GM21528 (cell line): ENCODE measurements around the gene LCN12.

Experiments used
- ATAC-seq: cut with Tn5 transposase; IDR thresholded peaks from one replicate; pipeline ENCODE4 v1.9.1; 2021; ENCODE audit warnings: mild to moderate bottlenecking, moderate library complexity; ENCODE audit not compliant: unreplicated experiment, low FRiP score

LCN12 gene

DNA sequence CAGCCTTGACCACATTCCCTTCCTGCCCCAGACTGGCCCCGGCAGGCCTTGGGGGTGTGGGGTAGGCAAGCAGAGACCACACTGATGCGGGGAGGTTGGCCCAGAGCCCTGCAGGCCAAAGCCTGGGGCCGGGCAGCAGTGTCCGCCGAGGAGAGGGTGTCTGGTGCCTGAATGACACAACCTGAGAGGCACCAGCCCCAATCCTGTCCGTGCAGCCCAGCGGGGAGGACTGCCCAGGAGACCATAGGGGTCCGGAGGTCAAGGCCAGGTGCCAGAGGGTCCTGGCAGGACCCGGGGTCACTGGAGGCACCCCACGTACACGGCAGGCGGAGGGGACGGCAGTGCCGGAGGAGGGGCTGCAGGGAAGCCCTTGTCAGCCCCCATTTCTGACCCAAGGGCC, 19.7 kb downstream of the LCN12 start:
- no peak for ATAC-seq

GRCh38 chr9:136972335-136972734, 20.3 kb downstream of the LCN12 start:
- ATAC-seq, result no peak

GRCh38 chr9:136972743-136973142, 20.7 kb downstream of the LCN12 start:
- ATAC-seq, result no peak

DNA sequence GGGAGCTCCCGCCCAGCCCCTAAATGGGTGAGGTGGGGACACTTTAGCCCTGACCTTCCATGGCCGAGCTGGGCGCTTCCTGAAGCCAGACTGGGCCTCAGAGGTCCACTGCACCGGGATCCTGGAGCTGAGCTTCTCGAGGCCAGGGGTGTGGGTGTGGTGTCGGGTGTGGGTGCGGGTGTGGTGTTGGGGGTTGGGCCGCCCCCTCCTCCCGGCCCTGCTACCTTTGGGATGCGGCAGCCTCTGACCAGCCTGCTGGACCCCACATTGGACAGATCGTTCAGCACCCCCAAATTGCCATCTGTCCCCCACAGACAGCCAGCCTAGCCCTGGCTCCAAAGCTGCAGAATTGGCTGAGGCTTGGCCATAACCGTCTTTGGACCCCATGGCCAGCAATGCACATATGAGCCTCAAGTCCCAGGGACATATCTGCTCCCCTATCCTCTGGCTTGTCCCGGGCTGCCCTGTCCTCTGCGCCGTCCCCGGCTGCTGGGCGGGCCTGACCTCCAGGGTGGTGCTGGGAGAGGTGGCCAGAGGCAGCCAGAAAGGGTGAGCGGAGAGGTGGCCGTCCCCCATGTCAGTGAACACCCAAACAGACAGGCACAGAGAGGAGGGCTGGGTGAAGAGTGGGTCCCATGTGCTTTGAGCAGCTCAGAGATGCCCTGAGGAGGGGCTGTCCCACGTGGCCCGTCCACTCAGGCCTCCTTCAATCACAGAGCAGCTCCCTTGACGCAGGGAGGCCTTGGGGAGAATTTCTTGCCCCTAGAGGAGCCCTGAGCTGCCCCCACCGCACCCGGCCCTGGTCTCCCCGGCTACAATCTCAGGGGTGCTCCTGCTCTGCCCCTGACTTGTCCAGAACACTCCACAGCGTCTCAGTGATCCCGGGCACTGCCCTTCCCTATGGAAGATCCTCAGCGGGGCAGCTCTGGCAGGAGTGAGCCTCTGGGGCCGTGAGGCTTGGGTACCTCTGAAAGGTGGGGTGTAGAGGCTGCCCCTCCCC, 21.8 kb downstream of the LCN12 start:
- no peak for ATAC-seq

GRCh38 chr9:136974817-136975535, 22.9 kb downstream of the LCN12 start:
- no peak for ATAC-seq

GRCh38 chr9:136975644-136976043, 23.6 kb downstream of the LCN12 start:
- ATAC-seq, result no peak

- no peak for ATAC-seq
Measured at GRCh38 chr9:136977223-136977622, 25.1 kb downstream of the LCN12 start, which contains the start of gene PTGDS. Gene PTGDS, plus strand, starts transcription at chr9:136977504. Its CDS starts 75 bp downstream, at chr9:136977579.

- no peak for ATAC-seq
Measured at GRCh38 chr9:136977649-136978072, 25.6 kb downstream of the LCN12 start.

- no peak for ATAC-seq
Measured at GRCh38 chr9:136978073-136978864, 26.2 kb downstream of the LCN12 start.

DNA sequence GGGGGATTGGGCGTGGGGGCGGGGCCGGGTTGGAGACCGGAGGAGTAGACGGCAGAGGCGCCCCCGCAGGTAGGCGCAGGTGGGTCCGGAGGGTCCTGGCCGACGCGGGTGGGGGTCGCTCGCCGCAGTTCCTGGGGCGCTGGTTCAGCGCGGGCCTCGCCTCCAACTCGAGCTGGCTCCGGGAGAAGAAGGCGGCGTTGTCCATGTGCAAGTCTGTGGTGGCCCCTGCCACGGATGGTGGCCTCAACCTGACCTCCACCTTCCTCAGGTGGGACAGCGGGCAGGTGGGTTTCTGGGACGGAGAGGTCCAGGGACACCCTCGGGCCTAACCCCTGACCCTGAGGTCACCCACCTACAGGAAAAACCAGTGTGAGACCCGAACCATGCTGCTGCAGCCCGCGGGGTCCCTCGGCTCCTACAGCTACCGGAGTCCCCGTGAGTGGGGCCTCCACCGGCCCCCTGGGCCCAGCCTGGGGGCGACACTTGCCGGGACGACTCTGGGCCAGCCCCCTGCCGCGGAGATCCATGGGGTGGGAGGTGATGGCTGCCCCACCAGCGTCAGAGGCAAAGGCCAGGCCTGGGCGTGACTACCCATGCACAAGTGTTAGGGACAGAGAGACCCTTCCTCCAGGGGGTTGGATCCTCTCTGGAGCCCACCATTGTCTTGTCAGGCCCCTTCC, 26.9 kb downstream of the LCN12 start:
- ATAC-seq, result no peak

DNA sequence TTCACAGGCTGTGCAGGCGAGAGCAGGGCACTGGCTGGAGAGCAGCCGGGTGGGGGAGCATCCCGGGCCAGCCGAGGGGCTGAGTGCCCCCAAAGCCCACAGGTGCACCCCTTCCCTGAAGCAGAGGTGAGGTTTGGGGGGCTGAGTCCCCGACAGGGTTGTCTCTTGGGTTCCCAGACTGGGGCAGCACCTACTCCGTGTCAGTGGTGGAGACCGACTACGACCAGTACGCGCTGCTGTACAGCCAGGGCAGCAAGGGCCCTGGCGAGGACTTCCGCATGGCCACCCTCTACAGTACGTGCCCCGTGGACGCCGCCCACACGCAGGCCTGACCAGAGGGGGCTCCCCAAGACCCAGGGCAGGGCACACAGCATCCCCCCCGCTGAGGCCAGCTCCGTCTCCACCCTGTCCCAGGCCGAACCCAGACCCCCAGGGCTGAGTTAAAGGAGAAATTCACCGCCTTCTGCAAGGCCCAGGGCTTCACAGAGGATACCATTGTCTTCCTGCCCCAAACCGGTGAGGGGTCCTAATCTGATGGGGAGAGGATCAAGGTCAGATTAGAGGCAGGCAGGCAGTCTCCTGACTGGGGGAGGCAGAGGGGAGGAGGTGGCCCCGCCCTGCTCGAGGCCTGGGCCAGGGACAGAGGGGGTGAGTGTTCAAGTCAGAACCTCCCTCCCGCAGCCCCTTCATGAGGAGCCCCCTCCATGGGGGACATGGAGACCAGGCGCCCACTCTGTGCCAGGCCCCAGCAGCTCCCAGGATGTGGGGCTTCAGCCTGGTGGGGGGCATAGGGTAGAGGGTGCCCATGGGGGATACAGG, 27.9 kb downstream of the LCN12 start:
- no peak for ATAC-seq

DNA sequence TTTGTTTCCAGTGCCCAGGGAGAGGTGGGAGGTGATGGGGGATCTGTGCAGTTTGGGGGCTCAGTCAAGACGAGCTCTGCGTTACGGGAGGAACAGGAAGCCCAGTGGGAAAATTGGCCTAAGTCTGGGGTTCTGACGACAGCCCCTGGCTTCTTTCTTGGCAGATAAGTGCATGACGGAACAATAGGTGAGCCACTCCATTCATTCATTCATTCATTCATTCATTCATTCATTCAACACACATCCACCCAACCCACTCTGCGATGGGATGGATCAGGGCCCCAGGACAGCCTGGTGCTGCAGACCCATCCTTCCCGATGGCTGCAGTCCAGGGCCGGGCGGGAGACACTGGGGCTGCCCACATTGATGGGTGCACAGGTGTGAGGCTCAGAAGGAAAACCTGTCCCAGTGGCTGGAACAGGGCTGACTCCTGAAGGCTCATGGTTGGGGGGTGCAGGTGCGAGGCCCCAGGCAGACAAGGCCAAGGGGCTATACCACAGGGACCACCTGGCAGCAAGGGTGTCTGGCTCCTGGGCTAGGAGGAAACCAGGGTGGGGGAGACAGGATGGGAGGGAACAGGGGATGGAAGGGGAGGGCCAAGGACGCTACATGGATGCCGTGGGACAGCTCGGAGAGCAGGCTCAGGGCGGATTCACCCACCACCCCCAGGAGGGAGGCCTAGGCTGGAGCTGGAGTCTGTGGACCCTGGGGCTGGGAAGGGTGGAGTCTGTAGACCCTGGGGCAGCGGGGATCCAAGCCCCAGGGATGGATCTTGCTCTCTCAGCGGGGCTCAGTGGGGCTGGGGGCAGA, 28.8 kb downstream of the LCN12 start:
- no peak for ATAC-seq

DNA sequence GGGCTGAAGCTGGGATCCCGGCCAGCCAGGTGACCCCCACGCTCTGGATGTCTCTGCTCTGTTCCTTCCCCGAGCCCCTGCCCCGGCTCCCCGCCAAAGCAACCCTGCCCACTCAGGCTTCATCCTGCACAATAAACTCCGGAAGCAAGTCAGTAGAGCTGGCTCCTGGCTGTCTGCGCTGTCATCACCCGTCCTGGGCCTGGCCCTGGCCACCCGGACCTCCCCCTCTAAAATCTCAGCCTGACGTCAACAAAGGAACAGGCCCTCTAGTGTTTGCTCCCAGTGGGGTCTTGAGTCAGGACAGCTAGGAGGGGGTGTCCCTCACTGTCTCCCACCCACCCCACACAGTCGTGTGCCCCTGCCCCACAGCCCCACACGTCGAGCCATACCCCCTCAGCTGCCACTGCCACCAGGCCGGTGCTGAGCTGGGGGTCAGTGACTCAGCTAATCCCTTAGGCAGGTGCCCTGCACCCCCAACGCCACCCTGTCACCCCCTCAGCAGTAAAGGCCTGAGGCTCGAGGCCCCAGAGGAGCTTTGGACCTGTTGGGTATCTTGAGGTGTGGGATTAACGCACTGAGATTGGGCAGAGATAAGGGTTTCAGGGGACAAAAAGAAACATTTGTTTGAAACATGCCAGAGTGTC, 29.6 kb downstream of the LCN12 start:
- no peak for ATAC-seq

- ATAC-seq, result no peak
Measured at GRCh38 chr9:136982232-136983051, 30.4 kb downstream of the LCN12 start, which contains the start of gene LCNL1. Gene LCNL1, plus strand, starts transcription at chr9:136982993. Its CDS starts 594 bp downstream, at chr9:136983587.

- no peak for ATAC-seq
Measured at GRCh38 chr9:136983167-136983566, 31.1 kb downstream of the LCN12 start.

DNA sequence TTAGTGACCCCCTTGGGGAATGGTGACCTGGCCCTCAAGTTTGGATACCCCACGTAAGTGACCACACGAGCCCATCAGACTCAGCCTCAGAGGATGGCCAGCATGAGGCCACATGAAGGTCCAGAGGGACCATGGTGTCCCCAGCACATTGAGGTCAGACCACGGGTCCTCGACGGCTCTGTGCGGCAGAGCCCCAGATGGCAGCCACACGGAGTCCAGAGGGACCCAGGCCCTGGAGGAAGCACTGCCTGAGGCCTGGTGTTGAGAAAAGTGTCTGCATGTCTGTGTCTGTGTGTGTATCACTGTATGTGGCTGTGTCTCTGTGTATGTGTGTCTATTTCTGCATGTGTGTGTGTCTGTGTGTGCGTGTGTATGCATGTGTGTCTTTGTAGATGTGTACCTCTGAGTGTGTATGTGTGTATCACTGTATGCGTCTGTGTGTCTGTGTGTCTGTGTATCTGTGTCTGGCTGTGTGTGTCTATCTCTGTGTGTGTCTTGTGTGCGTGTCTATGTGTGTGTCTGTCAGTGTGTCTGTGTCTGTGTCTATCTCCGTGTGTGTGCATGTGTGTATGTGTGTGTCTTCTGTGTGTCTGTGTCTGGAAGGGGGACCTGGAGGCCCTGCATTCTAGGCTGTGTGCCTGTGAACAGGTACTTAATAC, 31.7 kb downstream of the LCN12 start:
- no peak for ATAC-seq
